Prostate gland (tissue), 2 donors: ENCODE measurements around the gene TP53BP2.

ENCODE experiments used
- CTCF ChIP-seq, 4 experiments: fragments of 200-600 bp in 2 of 4; fragments of 450-650 bp in 2 of 4; sonication (generic) in 2 of 4; IDR thresholded peaks; 1 replicate in 3 of 4; 2 replicates in 1 of 4; pipeline ENCODE4 v1.5.1; 2016 to 2019; ENCODE audit warnings: antibody characterized with exemption in 4 of 4, mild to moderate bottlenecking in 2 of 4, moderate library complexity in 2 of 4
- POLR2A ChIP-seq: fragments of 450-650 bp; IDR thresholded peaks from one replicate; pipeline ENCODE4 v1.6.1; 2016; ENCODE audit warnings: antibody characterized with exemption, mild to moderate bottlenecking

- no peak for TF ChIP-seq CTCF (IDR thresholded peaks at IDR 0.05)
- no peak for TF ChIP-seq POLR2A
Measured at GRCh38 chr1:223759273-223759672, 86.5 kb downstream of the TP53BP2 start.
